Body of pancreas (tissue), 4 donors: ENCODE measurements around the gene TADA2B.

ENCODE experiments used
- CTCF ChIP-seq, 7 experiments: fragments of 450-650 bp in 4 of 7; fragments of 200-600 bp in 3 of 7; sonication (generic) in 3 of 7; IDR thresholded peaks; one replicate each; pipeline ENCODE4 v1.5.1; 2016 to 2019; ENCODE audit warnings: antibody characterized with exemption in 7 of 7
- POLR2A ChIP-seq, 3 donors: fragments of 450-650 bp; IDR thresholded peaks; one replicate each; pipeline ENCODE4 v1.6.1; 2016; ENCODE audit warnings: antibody characterized with exemption in 3 of 3, mild to moderate bottlenecking in 2 of 3

GRCh38 chr4:7037425-7037824 lies 5.7 kb upstream of the TADA2B start:
- TF ChIP-seq CTCF (IDR thresholded peaks at IDR 0.05) (peak in 2 of 7 experiments; percentile 21 to 22), POLR2A (IDR thresholded peaks at IDR 0.05) (no peak)
